HPDE6-E6E7 (cell line): ENCODE measurements around the gene MIX23.

Experiments
- DNase-seq: peaks from one replicate; pipeline ENCODE4 v3.0.0; 2011; ENCODE audit warnings: missing footprints; ENCODE audit errors: extremely low spot score

Gene MIX23

DNA sequence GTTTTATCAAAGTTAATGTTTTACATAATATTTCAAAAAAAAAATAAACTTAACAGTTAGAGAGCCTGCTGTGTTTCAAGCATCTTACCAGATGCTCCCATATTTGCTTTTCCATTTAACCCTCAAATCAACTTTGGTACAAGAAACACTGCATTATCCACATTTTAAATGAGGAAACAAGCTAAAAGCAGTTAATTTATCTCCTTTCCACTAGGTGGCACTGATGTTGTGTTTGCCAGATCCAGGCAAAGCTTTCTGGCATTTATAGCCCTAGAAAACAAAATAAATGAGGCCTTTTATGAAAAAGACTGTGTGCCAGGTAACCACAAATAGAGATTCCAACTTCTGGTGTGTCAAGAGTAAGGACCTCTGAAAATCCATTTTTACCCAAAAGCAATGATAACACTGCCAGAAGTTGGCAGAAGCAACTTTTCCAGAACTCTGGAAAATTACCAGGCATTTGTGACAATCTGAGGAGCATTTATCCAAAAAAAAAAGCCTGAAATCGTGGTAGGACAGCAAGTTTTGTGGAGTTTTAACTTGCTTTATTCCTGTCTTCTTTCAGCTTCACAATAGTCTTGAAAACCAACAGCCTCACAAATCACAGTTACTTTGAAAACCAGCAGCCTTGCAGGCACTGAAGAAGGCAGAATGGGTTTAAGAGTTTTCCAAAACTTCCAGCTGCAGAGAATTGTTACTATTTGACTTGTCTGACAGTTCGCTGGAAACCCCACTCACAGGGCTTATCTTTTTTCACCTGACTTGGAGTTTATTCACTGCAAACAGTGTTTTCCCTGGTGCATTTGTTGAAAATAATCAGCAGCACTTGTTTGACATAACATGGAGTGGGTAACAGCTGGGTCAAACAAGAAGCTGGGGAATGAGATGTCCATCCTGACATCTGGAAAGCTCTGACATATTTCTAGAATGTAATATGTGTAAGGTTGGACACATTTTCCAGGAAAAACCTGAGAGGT, 10.1 kb upstream of the MIX23 start:
- DNase-seq: no peak

- no peak for DNase-seq
Observed at GRCh38 chr3:122391681-122392446, 8.8 kb upstream of the MIX23 start.

GRCh38 chr3:122390665-122391064, 7.6 kb upstream of the MIX23 start:
- DNase-seq: no peak

GRCh38 chr3:122389892-122390291, 6.9 kb upstream of the MIX23 start:
- DNase-seq: no peak

GRCh38 chr3:122389197-122389596, 6.2 kb upstream of the MIX23 start:
- no peak for DNase-seq

DNA sequence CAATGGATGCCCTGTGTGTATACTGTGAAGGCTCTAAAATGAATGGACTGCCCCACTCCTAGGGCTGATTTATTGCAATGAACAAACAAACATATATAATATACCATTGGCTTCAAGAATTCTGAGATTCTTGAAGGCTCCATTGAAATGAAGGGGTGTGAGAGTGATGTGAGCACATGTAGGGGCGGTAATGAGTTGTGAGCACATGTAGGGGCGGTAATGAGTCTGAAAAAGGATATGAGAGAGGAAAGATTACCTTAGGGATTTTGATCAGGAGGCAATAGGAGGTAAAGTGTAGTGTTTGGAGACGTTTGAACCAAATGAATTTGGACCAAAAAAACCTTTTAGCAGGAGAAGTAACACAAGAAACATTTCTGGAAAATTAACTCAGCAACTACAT, 4.7 kb upstream of the MIX23 start:
- DNase-seq: no peak

DNA sequence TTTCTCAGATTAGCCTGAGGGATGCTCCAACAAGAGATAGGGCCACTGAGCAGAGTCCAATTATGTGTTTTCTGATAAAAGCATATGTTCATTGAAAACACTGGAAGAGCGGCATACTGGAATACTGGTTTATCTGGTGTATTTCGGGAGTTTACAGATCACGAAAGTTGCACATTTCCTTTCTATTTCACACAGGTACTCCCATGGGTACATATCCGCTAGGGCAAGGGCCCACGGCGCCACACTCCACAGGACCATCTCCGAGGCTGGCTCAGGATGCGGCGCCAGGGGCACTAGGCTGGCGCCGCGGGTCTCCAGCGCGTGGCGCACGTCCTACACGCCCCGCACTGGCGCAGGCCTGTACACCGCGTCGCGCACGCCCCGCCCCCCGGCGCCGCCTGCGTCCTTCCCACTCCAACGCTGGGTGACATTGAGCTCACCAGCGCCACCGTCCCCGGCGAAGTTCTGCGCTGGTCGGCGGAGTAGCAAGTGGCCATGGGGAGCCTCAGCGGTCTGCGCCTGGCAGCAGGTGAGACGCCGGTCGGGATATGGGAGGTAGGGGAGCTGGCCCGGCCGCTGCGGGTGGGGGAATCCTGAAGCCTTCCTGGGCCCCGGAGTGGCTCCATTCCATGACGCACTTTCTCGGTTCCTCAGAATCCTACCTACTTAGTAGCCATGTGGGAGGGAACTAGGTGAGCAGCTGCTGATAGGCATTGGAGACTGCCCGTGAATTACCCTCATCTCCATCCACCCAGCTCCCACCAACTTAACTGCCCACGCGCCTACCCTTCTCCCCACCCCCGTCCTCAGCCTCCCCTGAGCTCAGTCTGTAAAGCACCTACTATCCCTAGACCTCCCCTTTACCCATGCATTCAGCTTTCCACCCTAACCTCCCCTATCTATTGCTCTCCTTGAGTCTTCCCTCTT, 1.0 kb upstream of the MIX23 start, which contains the start of gene FAM162A:
Gene FAM162A, plus strand, starts transcription at position 412 of the 927 bp plus-strand sequence. Its CDS starts 84 bp downstream, at position 496.
- DNase-seq: peak; percentile 79

- no peak for DNase-seq
Observed at GRCh38 chr3:122377975-122378374, 5.1 kb downstream of the MIX23 start.

DNA sequence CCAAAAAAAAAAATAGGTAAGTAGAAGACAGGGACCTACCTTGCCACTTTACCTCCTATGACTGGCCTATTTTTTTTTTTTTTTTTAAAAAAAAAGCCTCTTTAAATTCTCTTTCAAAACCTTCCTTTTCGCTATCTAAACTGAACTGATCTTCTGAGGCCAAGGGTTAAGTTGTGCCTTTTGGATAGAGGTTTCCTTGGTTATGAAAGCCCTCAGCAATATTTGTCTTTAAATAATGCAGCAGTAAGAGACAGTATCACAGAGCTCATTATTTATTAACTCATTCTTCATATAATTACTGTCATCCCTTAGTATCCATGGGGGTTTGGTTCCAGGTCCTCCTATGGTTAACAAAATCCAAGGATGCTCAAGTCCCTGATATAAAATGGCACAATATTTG, 9.0 kb downstream of the MIX23 start:
- no peak for DNase-seq

- peak; percentile 34 for DNase-seq
Observed at GRCh38 chr3:122366379-122366749, 16.7 kb downstream of the MIX23 start.

DNA sequence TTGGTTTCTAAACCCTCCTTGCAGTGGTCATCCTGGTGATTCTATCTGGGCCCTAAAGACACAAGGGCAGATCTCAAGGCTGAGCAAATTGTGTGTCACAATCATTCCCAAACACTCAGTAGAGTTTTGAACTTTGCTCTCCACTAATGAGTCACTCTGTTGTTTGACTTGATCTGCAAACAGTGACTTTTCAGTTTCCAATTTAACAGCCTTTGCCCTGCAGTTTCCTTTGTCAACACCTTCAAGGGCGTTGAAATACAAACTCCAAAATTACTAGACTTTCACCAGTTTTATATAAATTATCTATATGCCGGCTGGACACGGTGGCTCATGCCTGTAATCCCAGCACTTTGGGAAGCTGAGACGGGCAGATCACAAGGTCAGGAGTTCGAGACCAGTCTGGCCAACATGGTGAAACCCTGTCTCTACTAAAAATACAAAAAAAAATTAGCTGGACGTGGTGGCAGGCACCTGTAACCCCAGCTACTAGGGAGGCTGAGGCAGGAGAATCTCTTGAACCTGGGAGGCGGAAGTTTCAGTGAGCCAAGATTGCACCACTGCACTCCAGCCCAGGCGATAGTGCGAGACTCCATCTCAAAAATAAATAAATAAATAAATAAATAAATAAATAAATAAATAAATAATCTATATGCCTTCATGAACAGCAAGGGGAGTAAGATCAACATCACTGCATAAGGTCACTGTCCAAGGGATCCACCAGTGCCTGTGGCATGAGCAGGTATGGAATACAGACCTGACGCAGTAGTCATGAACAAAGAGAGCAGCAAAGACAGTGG, 17.3 kb downstream of the MIX23 start:
- DNase-seq: peak; percentile 71

GRCh38 chr3:122365073-122365472, 18.0 kb downstream of the MIX23 start:
- no peak for DNase-seq

GRCh38 chr3:122364490-122364889, 18.5 kb downstream of the MIX23 start:
- DNase-seq: no peak

DNA sequence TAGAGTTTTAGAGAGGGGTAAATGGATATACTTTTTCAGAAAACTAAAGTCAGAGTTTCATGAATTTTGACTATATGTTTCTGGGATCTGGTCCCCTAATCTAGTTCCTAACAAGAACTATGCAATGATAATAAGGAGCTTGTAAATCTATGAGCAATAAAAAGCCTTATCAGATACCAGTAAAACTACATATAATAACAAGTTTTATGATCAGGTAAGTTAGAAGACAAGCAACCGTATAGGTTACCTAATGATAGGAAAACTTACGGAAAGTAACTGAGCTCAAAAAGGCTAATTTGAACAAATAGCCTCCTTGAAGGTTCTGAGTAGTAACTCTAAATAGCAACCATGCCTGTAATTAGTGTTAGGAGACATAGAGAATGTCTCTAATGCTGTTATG, 21.0 kb downstream of the MIX23 start:
- no peak for DNase-seq

GRCh38 chr3:122358703-122359032, 24.4 kb downstream of the MIX23 start:
- DNase-seq: no peak

DNA sequence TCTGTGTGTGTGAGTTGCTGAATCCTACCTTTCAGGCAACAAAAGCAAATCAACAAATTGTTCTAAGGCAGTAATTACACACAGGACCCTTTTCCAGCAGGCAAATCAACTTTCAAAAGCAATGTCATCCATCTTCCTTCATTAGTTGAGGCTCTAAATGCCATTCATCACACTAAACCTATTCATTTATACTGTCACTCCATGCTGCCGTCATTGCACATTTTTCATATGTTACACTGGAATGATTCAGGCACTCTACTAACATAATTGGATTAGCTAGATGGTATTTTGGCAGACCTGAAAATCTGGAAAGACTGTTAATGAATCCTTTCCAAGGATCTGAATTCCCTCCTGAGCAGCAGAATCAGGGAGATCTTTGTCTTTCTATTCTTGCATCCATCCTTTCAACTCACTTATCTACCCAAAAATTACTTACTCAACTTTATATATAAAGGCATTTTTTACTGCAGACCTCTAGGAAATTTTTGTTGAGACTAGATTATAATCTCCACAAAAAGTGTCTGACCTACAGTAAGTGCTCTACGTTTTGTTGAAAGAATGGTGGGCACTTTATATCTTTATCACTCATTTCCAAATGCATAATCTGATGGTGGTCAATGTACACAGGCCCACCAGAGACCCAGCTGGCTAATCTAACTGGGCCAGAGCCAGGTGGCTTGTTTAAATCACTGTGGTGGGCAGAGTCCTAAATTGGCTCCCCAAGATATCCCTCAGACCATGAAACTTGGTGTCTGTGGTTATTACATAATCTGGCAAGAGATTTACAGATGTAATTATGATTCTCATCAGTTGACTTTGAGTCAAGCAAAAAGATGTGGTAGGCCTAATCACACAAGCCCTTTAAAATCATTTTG, 25.0 kb downstream of the MIX23 start:
- no peak for DNase-seq

GRCh38 chr3:122356402-122356801, 26.6 kb downstream of the MIX23 start:
- DNase-seq: peak; percentile 52

GRCh38 chr3:122355612-122356011, 27.4 kb downstream of the MIX23 start:
- DNase-seq: no peak

DNA sequence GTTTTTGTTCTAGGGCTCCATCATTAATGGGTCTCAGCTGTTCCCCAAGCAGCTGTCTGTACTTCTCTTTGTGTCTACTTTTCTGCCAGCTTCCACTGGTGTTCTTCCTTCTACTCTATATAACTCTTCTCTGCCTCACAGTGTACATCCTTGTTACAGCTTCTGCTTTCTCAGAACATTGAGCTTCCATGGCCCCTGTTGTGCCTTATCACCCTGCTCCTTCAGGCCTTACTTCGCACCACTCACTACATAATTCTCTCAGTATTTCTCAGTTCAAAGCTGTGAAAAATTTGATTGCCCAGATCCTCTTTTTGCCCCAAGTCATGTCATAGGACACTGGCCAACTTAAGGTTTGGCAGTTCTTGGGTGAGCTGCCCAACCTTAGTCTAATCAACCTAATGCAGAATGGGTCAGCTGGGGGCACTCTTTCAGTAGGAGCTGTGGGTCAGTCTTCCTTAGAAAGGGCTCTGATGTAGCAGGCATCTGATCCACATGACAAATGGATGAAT, 29.1 kb downstream of the MIX23 start:
- no peak for DNase-seq

DNA sequence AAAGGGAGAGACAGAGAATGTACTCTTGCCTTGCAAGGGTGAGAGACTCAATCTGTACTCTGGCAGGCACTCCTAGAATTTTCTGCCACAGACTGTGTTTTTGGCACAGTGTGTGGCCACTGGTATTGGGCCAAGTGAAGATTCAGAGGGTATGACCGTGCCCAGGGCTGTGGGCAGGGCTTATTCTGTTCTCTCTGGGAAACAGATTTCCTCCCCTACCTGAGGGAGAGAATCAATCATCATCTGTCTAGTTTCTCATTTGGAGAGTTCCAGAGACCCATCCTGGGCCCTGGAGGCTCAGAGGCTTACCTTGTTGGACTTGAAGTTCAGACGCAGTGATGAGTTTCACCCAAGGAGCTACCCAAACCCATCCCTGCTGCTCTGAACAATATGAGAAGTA, 29.8 kb downstream of the MIX23 start:
- peak; percentile 21 for DNase-seq
